ENCODE results near the gene PLPP7. TPM values are rescaled to one million over a fixed set of nuclear protein-coding genes. Genes with fewer than 3 reads are reported as not detected.

Gene PLPP7
- total RNA-seq, 1 donor from 2014 or later: 0.73 TPM

- Mint-ChIP-seq H3K27me3 (ENCODE audit: unreplicated experiment) (no peaks in the 10 kb centered on the region), H3K4me3 (ENCODE audit: unreplicated experiment) (no peak overlapping the region), H3K4me1 (ENCODE audit: unreplicated experiment) (peaks cover 8% of the 10 kb centered on the region), H3K27ac (ENCODE audit: unreplicated experiment) (no peak overlapping the region), H3K9me3 (ENCODE audit: unreplicated experiment) (no peaks in the 10 kb centered on the region), H3K36me3 (ENCODE audit: unreplicated experiment) (no peaks in the 10 kb centered on the region)
- TF ChIP-seq CTCF (IDR thresholded peaks at IDR 0.05): no peak
- DNase-seq (ENCODE audit: extremely low spot score, unreplicated experiment): no peak
Measured at GRCh38 chr9:131253891-131254491, 35.5 kb upstream of the PLPP7 start.

- peaks cover 8% of the 10 kb centered on the region for H3K4me1 Mint-ChIP-seq (ENCODE audit: unreplicated experiment)
- TF ChIP-seq CTCF (IDR thresholded peaks at IDR 0.05): no peak
- no peak overlapping the region for H3K4me3 Mint-ChIP-seq (ENCODE audit: unreplicated experiment)
- no peak for DNase-seq (ENCODE audit: extremely low spot score, unreplicated experiment)
- H3K9me3 Mint-ChIP-seq (ENCODE audit: unreplicated experiment): no peaks in the 10 kb centered on the region
- H3K27ac Mint-ChIP-seq (ENCODE audit: unreplicated experiment): no peak overlapping the region
- H3K27me3 Mint-ChIP-seq (ENCODE audit: unreplicated experiment): no peaks in the 10 kb centered on the region
- H3K36me3 Mint-ChIP-seq (ENCODE audit: unreplicated experiment): no peaks in the 10 kb centered on the region
Measured at GRCh38 chr9:131254626-131255025, 34.9 kb upstream of the PLPP7 start.

- DNase-seq (ENCODE audit: extremely low spot score, unreplicated experiment): no peak
- Mint-ChIP-seq H3K27me3 (ENCODE audit: unreplicated experiment) (no peaks in the 10 kb centered on the region), H3K36me3 (ENCODE audit: unreplicated experiment) (no peaks in the 10 kb centered on the region), H3K4me1 (ENCODE audit: unreplicated experiment) (peaks cover 8% of the 10 kb centered on the region), H3K4me3 (ENCODE audit: unreplicated experiment) (no peak overlapping the region), H3K9me3 (ENCODE audit: unreplicated experiment) (no peaks in the 10 kb centered on the region), H3K27ac (ENCODE audit: unreplicated experiment) (no peak overlapping the region)
- TF ChIP-seq CTCF (IDR thresholded peaks at IDR 0.05): no peak
Measured at GRCh38 chr9:131255676-131256197, 33.8 kb upstream of the PLPP7 start.

- no peaks in the 10 kb centered on the region for H3K36me3 Mint-ChIP-seq (ENCODE audit: unreplicated experiment)
- no peak overlapping the region for H3K27ac Mint-ChIP-seq (ENCODE audit: unreplicated experiment)
- DNase-seq (ENCODE audit: extremely low spot score, unreplicated experiment): no peak
- H3K4me1 Mint-ChIP-seq (ENCODE audit: unreplicated experiment): peaks cover 8% of the 10 kb centered on the region
- no peaks in the 10 kb centered on the region for H3K27me3 Mint-ChIP-seq (ENCODE audit: unreplicated experiment)
- H3K9me3 Mint-ChIP-seq (ENCODE audit: unreplicated experiment): no peaks in the 10 kb centered on the region
- H3K4me3 Mint-ChIP-seq (ENCODE audit: unreplicated experiment): no peak overlapping the region
- TF ChIP-seq CTCF (IDR thresholded peaks at IDR 0.05): no peak
Measured at GRCh38 chr9:131257266-131258025, 32.1 kb upstream of the PLPP7 start.

- Mint-ChIP-seq H3K36me3 (ENCODE audit: unreplicated experiment) (no peaks in the 10 kb centered on the region), H3K27me3 (ENCODE audit: unreplicated experiment) (no peaks in the 10 kb centered on the region), H3K4me3 (ENCODE audit: unreplicated experiment) (no peak overlapping the region), H3K9me3 (ENCODE audit: unreplicated experiment) (no peaks in the 10 kb centered on the region), H3K4me1 (ENCODE audit: unreplicated experiment) (peaks cover 8% of the 10 kb centered on the region), H3K27ac (ENCODE audit: unreplicated experiment) (no peak overlapping the region)
- DNase-seq (ENCODE audit: extremely low spot score, unreplicated experiment): no peak
- no peak for TF ChIP-seq CTCF (IDR thresholded peaks at IDR 0.05)
Measured at GRCh38 chr9:131258186-131258585, 31.3 kb upstream of the PLPP7 start.
